ENCODE data around the gene KCNA10.

DNA sequence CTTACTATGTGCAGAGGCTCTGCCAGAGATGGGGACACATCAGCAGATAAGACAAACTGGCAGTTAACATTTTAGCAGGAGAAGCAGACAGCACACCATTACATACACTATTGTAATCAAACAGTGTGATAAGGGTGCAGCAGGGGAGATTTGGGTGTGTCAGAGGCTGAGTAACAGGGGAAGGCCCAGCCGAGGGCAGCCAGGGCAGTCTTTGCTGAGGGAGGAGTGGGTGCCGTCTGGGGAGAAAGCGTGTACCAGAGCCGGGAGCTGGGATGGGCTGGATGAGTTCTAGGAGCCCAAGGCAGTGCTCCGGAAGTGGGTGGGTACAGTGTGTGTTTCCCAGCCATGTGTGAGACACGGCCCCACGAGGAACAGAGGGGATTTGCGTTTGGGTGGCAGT lies 31.2 kb downstream of the KCNA10 start:
- TF ChIP-seq, protein P1, sequence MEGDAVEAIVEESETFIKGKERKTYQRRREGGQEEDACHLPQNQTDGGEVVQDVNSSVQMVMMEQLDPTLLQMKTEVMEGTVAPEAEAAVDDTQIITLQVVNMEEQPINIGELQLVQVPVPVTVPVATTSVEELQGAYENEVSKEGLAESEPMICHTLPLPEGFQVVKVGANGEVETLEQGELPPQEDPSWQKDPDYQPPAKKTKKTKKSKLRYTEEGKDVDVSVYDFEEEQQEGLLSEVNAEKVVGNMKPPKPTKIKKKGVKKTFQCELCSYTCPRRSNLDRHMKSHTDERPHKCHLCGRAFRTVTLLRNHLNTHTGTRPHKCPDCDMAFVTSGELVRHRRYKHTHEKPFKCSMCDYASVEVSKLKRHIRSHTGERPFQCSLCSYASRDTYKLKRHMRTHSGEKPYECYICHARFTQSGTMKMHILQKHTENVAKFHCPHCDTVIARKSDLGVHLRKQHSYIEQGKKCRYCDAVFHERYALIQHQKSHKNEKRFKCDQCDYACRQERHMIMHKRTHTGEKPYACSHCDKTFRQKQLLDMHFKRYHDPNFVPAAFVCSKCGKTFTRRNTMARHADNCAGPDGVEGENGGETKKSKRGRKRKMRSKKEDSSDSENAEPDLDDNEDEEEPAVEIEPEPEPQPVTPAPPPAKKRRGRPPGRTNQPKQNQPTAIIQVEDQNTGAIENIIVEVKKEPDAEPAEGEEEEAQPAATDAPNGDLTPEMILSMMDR (IDR thresholded peaks at IDR 0.05) = no peak
- no peak for TF ChIP-seq POLR2A (IDR thresholded peaks at IDR 0.05)
